Prostate gland (tissue), 2 donors: ENCODE results near the gene PRDM16. TPM values are rescaled to one million over a fixed set of nuclear protein-coding genes. Genes with fewer than 3 reads are reported as not detected.

ENCODE experiments used
- DNase-seq: peaks from one replicate; pipeline ENCODE4 v3.0.0-alpha.2; 2019; ENCODE audit warnings: low spot score
- H3K27ac ChIP-seq, 2 donors: fragments of 200-600 bp; sonication (generic); 2 replicates each; pipeline ENCODE4 v1.5.1; 2017 to 2019
- H3K27me3 ChIP-seq: fragments of 200-600 bp; sonication (generic); replicated peaks from 2 replicates; pipeline ENCODE4 v1.5.1; 2019; ENCODE audit not compliant: insufficient read depth
- H3K36me3 ChIP-seq, 2 donors: fragments of 200-600 bp; sonication (generic); 1 replicate in 1 of 2; 2 replicates in 1 of 2; pipeline versions ENCODE4 v1.5.1 to v1.8.1; 2017 to 2019
- H3K4me1 ChIP-seq: fragments of 200-600 bp; sonication (generic); replicated peaks from 2 replicates; pipeline ENCODE4 v1.5.1; 2019
- H3K4me3 ChIP-seq, 2 donors: fragments of 200-600 bp; sonication (generic); 2 replicates each; pipeline ENCODE4 v1.5.1; 2017 to 2019
- H3K9me3 ChIP-seq: fragments of 200-600 bp; sonication (generic); 2 replicates; pipeline ENCODE4 v1.5.1; 2017
- POLR2A ChIP-seq: fragments of 450-650 bp; IDR thresholded peaks from one replicate; pipeline ENCODE4 v1.6.1; 2016; ENCODE audit warnings: antibody characterized with exemption, mild to moderate bottlenecking
- POLR2AphosphoS5 ChIP-seq: sonication (generic); formaldehyde crosslinking; IDR thresholded peaks from one replicate; pipeline ENCODE4 v1.6.1; 2017; ENCODE audit warnings: antibody characterized with exemption
- WGBS: methylation state at CpG from one replicate; pipeline ENCODE4 v1.1.5; 2018; 5-methylcytosine and 5-hydroxymethylcytosine counted together
- intact Hi-C: fragments of 100-400 bp; cut with DNase I; formaldehyde crosslinking; loops from one replicate; pipeline ENCODE4 v1.14.2; 2022
- total RNA-seq, 2 donors: library from RNA; depleted of rRNA; stranded (reverse); fragments of >200 nt; gene quantifications; one replicate each; pipeline ENCODE4 v1.1.0, GENCODE V29; 2016
- TF ChIP-seq, protein P1 (sequence below), 4 experiments: fragments of 200-600 bp in 2 of 4; fragments of 450-650 bp in 2 of 4; sonication (generic) in 2 of 4; IDR thresholded peaks; 1 replicate in 3 of 4; 2 replicates in 1 of 4; pipeline ENCODE4 v1.5.1; 2016 to 2019; ENCODE audit warnings: antibody characterized with exemption in 4 of 4, mild to moderate bottlenecking in 2 of 4, moderate library complexity in 2 of 4

Gene PRDM16
- total RNA-seq, 2 donors from 2014 or later = 0.23 to 6.5 TPM

- Histone ChIP-seq H3K27ac (no peak overlapping the region), H3K9me3 (no peaks in the 10 kb centered on the region), H3K27me3 (no peaks in the 10 kb centered on the region), H3K36me3 (no peaks in the 10 kb centered on the region), H3K4me1 (peaks cover 10% of the 10 kb centered on the region), H3K4me3 (no peak overlapping the region)
- intact Hi-C loops = no loop called here
- no peak for DNase-seq
- no peak for TF ChIP-seq POLR2A
- no peak for TF ChIP-seq POLR2AphosphoS5
- TF ChIP-seq, protein P1, sequence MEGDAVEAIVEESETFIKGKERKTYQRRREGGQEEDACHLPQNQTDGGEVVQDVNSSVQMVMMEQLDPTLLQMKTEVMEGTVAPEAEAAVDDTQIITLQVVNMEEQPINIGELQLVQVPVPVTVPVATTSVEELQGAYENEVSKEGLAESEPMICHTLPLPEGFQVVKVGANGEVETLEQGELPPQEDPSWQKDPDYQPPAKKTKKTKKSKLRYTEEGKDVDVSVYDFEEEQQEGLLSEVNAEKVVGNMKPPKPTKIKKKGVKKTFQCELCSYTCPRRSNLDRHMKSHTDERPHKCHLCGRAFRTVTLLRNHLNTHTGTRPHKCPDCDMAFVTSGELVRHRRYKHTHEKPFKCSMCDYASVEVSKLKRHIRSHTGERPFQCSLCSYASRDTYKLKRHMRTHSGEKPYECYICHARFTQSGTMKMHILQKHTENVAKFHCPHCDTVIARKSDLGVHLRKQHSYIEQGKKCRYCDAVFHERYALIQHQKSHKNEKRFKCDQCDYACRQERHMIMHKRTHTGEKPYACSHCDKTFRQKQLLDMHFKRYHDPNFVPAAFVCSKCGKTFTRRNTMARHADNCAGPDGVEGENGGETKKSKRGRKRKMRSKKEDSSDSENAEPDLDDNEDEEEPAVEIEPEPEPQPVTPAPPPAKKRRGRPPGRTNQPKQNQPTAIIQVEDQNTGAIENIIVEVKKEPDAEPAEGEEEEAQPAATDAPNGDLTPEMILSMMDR (IDR thresholded peaks at IDR 0.05) = no peak
- WGBS = 68% methylated on average over 14 of the region's 14 CpGs
Measured at GRCh38 chr1:3460672-3461131, 391.7 kb downstream of the PRDM16 start.

DNA sequence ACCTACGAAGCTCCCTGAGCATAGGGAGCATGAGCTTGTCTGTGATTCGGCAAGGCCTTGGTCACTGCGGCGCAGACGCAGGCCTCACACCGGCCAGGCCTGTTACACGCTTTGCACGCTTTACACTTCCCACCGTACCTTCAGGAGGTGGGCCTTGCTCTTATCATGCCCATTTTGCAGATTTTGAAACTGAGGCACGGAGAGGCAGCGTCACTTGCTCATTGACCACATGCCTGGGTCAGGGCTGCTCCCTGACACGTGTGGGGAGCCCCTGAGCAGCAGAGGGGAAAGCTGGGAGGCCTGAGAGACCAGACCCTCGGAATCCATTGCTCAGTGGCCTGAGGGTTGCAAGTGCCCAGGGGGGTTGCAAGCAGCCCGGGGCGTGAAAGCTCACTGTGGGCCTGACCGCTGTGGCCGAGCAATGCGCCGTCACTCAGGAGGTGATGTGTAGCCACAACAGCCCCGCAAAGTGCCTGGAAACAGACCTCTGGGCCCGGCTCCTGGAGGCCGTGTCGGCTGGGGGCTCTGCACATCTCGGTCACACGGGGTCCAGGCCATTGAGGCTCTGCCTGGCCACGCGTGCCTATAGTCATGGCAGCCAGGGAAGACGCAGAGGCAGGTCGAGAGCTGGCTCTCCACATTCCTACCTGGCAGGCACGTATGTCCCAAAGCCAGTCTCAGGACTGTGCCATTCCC, 392.4 kb downstream of the PRDM16 start:
- no peak overlapping the region for H3K4me3 ChIP-seq
- no peaks in the 10 kb centered on the region for H3K27me3 ChIP-seq
- DNase-seq = no peak
- peaks cover 10% of the 10 kb centered on the region for H3K4me1 ChIP-seq
- intact Hi-C loops = no loop called here
- TF ChIP-seq, protein P1 (IDR thresholded peaks at IDR 0.05) = no peak
- no peak for TF ChIP-seq POLR2AphosphoS5
- no peak for TF ChIP-seq POLR2A
- H3K9me3 ChIP-seq = no peaks in the 10 kb centered on the region
- WGBS = 91% methylated on average over 27 of the region's 30 CpGs
- H3K36me3 ChIP-seq = no peaks in the 10 kb centered on the region
- H3K27ac ChIP-seq = no peak overlapping the region

DNA sequence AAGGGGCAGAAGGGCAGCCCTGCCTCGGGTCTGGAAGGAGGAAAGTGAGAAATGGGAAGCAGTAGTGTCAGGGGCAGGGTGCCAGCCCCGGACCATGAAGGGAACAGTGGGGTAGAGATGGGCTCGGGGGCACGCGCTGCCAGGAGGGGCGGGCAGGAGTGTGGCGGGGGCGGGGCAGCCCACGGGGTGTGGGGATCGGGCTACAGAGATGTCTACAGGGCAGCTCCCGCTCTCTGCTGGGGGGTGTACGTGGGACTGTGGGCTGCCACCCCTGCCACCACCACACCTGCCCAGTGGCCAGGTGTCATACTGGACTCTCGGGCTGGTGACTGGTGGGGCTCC, 392.9 kb downstream of the PRDM16 start:
- Histone ChIP-seq H3K4me1 (peaks cover 10% of the 10 kb centered on the region), H3K27me3 (no peaks in the 10 kb centered on the region), H3K27ac (no peak overlapping the region), H3K4me3 (no peak overlapping the region), H3K36me3 (no peaks in the 10 kb centered on the region), H3K9me3 (no peaks in the 10 kb centered on the region)
- TF ChIP-seq, protein P1 (IDR thresholded peaks at IDR 0.05) = no peak
- TF ChIP-seq POLR2AphosphoS5 (no peak), POLR2A (no peak)
- DNase-seq = no peak
- intact Hi-C loops = no loop called here
- WGBS = 79% methylated on average over 13 of the region's 13 CpGs

DNA sequence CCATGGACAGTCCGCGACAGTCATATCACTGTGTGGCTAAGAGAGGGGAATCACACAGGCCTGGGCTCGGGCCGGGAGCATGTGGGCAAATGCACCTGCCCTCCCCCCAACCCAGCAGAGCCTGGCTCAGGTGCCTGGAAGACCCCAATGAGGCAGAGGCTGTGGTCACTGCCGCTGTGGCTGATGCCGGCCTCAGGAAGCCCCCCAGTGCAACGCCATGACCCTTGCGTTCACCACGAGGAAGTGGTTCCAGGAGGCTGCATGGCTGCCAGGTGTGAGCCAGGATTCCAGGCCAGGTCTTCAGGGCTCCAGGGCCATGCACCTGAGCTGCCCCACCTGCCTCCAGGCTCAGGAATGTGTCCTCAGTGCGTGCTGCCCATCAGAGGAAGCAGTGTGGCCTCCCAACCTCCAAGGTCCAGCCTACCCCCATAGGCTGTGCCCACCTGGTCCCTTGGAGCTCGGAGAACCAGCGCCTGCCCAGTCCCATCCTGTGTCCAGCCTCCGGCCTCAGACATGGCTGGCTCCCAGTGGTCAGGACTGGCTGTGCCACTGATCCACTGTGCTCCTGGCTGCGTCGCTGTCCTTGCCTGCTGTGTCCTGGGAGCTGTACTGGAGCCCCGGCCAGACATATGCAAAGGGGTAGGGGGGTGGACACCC, 393.5 kb downstream of the PRDM16 start:
- WGBS = 95% methylated on average over 14 of the region's 16 CpGs
- intact Hi-C loops = no loop called here

More for the DNA sequence above, 393.5 kb downstream of the PRDM16 start:
- Histone ChIP-seq H3K4me3 (no peak overlapping the region), H3K4me1 (peaks cover 10% of the 10 kb centered on the region), H3K36me3 (no peaks in the 10 kb centered on the region), H3K27ac (no peak overlapping the region), H3K9me3 (no peaks in the 10 kb centered on the region), H3K27me3 (no peaks in the 10 kb centered on the region)
- no peak for TF ChIP-seq POLR2A
- no peak for TF ChIP-seq POLR2AphosphoS5
- TF ChIP-seq, protein P1 (IDR thresholded peaks at IDR 0.05) = no peak
- no peak for DNase-seq
